VCaP (cell line): Measurements from ENCODE around the gene ZNF606.

Experiments used
- H3K27ac ChIP-seq: fragments of 450-650 bp; 2 replicates; pipeline ENCODE4 v1.5.1; 2017
- TF ChIP-seq, protein P1 (sequence below): fragments of 450-650 bp; conservative IDR thresholded peaks from 2 replicates; pipeline ENCODE4 v1.5.1; 2017; ENCODE audit warnings: mild to moderate bottlenecking, moderate library complexity

Gene ZNF606

DNA sequence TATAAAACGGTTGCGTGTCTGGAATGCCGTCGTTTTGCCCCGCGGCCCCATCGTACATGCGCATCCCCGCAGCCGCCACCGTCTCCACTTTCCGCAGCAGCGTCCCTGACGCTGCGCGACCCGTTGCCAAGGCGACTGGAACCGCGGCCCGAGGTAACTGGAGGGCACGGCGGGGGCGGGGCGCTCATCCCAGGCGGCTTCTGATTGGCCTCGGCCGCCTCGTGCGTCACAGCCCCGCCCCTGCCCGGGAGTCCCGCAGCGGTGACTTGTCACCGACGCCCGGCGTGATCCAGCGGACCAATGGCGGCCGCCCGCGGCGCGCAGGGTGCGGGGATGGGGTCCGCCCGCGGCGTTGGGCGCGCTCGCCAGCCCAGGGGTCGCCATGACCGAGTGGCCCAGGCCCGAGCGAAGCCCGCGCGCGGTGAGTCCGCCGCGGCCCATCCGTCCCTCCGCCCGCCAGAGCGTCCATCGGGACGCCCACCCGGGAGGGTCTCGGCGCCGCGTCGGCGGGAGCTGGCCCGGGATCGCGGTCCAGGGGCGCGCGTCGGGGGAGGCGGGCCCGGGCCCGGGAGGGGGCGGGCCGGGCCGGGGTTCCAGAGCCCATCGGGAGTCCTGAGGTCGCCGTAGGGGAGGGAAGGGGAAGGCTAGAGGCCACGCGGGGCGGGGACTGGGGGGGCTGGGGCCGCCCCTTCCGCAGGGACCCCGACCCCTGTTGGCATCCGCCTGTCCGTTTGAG lies 31.3 kb upstream of the ZNF606 start, which contains the start of gene ZSCAN1:
Gene ZSCAN1, plus strand, starts transcription at position 285 of the 736 bp plus-strand sequence. CDS start 3,812 bp downstream, outside the sequence.
- TF ChIP-seq, protein P1, sequence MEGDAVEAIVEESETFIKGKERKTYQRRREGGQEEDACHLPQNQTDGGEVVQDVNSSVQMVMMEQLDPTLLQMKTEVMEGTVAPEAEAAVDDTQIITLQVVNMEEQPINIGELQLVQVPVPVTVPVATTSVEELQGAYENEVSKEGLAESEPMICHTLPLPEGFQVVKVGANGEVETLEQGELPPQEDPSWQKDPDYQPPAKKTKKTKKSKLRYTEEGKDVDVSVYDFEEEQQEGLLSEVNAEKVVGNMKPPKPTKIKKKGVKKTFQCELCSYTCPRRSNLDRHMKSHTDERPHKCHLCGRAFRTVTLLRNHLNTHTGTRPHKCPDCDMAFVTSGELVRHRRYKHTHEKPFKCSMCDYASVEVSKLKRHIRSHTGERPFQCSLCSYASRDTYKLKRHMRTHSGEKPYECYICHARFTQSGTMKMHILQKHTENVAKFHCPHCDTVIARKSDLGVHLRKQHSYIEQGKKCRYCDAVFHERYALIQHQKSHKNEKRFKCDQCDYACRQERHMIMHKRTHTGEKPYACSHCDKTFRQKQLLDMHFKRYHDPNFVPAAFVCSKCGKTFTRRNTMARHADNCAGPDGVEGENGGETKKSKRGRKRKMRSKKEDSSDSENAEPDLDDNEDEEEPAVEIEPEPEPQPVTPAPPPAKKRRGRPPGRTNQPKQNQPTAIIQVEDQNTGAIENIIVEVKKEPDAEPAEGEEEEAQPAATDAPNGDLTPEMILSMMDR = no peak

DNA sequence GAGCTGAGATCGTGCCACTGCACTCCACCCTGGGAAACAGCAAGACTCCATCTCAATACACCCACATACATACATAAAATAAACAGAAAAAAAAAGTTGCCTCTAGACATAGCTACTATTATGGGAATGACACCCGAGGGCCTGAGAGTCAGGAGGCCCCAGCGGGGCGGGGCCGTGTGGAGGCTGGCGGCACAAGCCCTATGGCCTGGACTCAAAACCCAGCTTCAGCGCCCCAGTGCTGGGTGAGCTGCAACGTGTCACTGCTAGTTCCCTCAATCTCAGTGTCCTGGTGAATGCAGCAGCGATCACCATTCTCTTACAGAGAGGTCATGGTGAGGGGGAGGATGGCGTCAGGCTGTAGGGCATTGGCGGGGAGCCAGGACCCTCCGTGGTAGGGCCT lies 22.0 kb upstream of the ZNF606 start:
- TF ChIP-seq, protein P1 = no peak

More for the DNA sequence above, 31.3 kb upstream of the ZNF606 start, which contains the start of gene ZSCAN1:
- peak within 1 kb of the TSS; percentile 90 for H3K27ac ChIP-seq

DNA sequence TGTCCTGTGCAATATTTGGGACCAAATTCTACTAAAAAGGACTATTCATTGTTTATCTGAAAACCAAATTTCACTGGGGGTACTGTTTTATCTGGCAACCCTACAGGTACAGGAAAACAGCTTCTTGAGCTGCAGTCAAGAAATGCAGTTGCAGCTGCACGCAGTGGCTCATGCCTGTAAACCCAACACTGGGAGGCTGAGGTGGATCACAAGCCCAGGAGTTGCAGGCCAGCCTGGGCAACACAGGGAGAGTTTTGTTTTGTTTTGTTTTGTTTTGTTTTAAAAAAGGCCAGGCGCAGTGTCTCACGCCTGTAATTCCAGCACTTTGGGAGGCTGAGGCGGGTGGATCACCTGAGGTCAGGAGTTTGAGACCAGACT lies 19.7 kb upstream of the ZNF606 start:
- TF ChIP-seq, protein P1 = peak; percentile 25
- peak overlapping the region; percentile 33 for H3K27ac ChIP-seq

More for the DNA sequence above, 22.0 kb upstream of the ZNF606 start:
- H3K27ac ChIP-seq = no peak overlapping the region

DNA sequence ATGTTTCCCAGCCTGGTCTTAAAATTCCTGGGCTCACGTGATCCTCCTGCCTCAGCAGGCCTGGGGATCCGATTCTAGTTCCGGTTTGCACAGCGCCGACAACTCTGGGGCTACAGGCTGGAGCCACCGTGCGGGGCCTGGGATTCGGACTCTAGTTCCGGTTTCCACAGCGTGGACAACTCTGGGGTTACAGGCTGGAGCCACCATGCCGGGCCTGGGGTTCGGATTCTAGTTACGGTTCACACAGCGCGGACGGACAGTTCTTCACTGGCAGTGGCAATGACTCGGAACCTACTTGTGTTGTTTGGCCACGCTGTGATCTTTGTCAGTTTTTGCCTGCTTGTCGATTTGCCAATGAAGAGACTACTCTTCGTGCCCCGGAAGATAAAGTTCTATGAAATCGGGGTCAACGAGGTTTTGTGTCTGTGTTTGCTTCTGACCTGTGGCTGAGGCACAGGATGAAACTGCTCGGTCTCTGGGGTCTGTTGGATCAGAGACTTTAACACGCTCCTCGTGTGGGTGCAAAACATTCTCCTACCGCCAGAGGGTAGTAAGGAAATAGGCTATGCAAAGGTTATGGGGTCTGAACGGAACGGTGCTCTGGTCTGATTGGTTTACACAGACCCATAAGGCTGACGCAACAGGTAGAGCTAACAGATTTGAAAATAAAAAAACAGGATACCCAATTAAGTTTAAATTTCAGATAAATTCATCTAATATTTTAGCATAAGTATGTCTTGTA lies 19.1 kb upstream of the ZNF606 start:
- TF ChIP-seq, protein P1 = peak; percentile 82
- peak overlapping the region; percentile 33 for H3K27ac ChIP-seq

GRCh38 chr19:58020129-58020528 lies 17.5 kb upstream of the ZNF606 start:
- H3K27ac ChIP-seq = no peak overlapping the region
- TF ChIP-seq, protein P1 = no peak

- TF ChIP-seq, protein P1 = no peak
- peak overlapping the region; percentile 78 for H3K27ac ChIP-seq
Measured at GRCh38 chr19:58014141-58014540, 11.5 kb upstream of the ZNF606 start.

GRCh38 chr19:58010507-58010906 lies 7.9 kb upstream of the ZNF606 start:
- TF ChIP-seq, protein P1 = no peak
- H3K27ac ChIP-seq = peak overlapping the region; percentile 89
